ENCODE data around the gene MYMX.

DNA sequence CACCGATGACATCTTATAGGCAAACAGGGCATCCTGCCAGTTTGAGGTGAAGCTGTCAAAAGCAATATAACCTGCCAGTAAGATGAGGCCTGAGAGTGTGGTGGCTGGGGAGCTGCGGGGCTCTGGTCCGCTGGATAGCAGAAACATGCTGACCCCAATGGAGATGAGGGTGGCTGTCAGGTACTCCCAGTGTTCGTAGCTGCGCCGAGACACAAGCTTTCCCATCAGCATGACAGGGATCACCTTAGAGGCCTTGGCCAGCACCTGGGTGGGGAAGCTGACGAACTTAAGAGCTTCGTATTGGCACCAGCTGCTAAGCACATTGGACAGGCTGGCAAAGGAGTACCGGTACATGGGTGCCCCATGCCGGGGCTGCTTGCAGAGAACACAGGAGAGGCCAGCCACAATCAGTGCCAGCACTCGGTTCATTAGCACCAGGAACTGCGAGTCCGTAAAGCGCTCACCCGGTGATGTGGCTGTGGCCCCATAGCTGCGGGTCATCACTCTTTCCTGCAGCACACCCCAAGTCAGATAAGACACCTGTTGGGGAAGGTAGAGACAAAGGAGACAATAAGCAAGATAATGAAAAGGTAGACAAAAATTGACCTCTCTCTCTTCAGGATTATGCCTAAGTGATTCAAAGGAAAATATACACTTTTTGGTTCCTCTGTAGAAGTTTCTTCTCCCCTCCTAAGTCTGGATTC is 38.5 kb downstream of the MYMX start:
- TF ChIP-seq POLR2AphosphoS5 (IDR thresholded peaks at IDR 0.05; ENCODE audit: borderline replicate concordance, low read depth, low read length) (no peak; the same call in 1 of the 2 replicates), EZH2 (IDR thresholded peaks at IDR 0.05) (no peak)
